MV-4-11 (cell line): ENCODE results near the gene KIF27.
"Not testable (repeated sequence)": the region's sequence is repeated elsewhere in the genome, so short reads cannot be mapped to it uniquely, and the experiment has no call there.

Experiments
- DNase-seq: peaks from one replicate; lab custom pipeline; 2025; lab: John Stamatoyannopoulos, UW

The KIF27 gene

DNA sequence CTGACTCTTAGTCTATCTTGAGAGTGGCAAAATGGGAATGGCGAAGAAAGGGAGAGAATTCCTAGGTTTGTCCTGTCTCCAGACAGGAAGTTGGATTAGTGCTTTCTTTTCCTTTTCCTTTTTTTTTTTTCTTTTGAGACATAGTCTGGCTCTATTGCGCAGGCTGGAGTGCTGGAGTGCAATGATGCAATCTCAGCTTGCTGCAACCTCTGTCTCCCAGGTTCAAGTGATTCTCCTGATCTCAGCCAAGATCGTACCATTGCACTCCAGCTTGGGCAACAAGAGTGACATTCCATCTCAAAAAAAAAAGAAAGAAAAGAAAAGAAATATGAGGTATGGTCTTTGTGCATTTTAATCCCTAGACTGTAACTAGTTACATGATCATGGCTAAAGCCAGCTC is 12.6 kb upstream of the KIF27 start:
- DNase-seq, result peak; percentile 52

DNA sequence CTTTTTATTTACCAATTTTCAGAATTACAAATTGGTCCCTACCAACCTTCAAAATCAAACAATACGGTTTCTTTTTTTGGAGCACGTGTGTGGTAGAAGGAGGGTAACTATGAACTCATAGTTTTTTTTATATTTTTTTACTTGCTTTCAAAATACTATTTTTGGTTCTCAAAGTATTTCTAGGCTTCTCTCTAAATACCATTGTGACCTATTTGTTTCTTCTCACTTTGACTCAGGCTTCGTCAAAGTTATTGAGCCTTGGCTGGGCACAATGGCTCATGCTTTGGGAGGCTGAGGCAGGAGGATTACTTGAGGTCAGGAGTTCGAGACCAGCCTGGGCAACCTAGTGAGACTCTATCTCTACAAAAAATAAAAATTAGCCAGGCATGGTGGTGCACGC is 11.6 kb upstream of the KIF27 start:
- no peak for DNase-seq

DNA sequence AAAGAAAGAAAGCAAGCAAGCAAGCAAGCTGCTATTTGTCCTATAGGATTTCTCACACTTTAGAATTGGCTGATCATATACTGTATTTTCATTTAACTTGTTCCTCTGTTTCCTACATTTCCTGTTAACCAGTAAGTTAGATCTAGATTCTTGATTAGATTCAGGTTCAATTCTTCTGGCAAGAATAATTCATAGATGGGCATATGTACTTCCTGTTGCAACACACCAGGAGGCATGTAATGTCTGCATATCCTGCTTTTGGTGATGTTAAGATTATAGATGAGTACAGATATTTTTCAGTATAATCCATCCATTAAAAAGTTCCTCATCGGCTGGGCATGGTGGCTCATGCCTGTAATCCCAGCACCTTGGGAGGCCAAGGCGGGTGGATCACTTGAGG is 10.8 kb upstream of the KIF27 start:
- DNase-seq, result peak; percentile 23

DNA sequence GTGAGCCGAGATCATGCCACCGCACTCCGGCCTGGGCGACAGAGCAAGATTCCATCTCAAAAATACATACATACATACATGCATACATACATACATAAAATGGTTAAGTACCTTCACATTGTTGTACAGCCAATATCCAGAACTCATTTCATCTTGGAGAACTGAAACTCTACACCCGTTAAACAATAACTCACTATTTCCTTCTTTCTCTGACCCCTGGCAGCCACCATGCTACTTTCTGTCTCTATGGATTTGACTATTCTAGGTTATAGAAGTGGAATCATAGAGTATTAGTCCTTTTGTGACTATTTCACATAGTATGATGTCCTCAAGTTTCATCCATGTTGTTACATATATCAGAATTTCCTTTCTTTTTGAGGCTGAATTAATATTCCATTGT is 9.6 kb upstream of the KIF27 start:
- DNase-seq, result peak; percentile 81

DNA sequence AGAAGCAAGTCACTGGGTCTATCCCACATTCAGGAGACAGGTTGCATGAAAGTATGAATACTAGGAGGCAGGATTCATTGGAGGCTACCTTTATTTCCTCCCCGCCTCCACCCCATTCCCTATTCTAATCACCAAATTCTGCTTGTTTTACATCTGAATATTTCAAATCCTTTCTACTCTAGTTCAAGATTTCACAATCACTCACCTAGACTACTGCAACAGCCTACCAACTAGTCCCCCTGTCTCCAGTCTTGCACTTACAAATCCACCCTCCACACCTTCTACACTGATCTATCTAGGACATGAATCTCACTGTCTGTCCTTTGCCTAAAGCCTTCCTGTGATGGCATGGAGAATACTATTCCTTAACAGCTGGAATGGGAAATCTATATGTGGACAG is 6.4 kb upstream of the KIF27 start:
- no peak for DNase-seq

DNA sequence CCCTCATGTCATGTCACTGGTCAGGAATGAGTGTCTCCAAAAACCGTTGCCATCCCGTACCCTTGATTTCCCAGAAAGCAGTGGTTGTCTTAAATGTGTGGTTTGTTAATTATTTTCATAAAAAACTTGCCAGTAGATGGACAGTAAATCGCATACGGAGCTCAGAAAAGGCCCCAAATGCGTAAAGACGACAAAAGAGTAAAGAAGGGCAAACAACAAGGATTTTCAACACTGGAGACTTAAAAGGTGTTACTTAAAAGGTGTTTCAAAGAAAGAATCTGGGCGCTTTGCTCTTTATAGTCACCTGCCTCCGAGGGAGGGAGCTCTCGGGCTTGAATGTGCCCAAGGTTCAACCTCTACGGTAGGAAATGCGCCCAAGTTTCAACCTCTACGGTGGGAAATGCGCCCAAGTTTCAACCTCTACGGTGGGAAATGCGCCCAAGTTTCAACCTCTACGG is 734 bp downstream of the KIF27 start:
- DNase-seq, result no peak

DNA sequence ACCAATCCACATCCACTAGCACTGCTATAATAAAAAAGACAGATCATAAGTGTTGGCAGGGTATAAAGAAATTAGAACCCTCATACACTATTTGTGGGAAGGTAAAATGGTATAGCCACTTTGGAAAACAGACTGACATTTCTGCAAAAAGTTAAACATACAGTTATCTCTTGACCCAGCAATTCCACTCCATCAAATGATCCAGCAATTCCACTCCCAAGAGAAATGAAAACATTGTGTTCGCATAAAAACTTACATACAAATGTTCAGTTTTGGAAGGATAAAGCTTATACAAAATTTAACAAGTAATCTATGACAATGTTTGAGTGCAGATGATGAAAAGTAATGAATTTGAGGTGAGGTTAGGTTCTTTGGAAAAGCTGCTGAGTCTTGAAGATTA is 2.1 kb downstream of the KIF27 start:
- DNase-seq, result no peak

DNA sequence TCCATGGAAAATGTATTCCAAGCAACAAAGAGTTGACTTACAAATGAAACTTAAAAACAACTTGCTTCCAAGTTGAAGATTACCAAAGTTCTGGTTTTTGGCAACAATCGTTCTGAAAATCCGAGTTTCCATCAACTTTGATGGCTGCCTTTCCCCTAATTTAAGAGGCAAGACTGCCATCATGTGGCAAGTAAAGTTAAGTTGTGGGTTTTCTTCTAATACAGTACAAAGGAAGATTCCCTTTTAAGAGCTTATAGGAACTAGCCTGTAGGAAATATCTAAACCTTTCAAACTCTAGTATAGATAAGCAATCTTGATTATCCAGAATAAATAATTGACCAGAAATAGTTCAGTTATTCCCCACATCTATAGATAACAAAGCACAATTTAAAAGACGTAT is 9.0 kb downstream of the KIF27 start:
- peak; percentile 37 for DNase-seq

DNA sequence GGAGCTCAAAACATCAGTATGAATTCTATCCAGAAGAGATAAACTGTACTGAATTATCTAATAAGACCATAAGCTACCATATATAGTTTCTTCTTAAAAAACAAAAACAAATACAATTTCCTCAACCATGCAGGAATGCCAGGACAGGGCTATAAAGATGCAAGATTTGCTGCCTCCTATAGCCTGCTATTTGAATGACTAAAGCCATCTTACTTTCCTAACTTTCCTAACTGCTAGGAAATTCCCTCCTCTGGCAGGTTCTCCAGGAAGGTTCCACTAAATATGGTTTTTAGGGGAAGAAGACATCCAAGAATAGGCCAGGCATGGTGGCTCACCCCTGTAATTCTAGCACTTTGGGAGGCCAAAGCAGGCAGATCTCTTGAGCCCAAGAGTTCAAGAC is 15.1 kb downstream of the KIF27 start:
- DNase-seq, result no peak

DNA sequence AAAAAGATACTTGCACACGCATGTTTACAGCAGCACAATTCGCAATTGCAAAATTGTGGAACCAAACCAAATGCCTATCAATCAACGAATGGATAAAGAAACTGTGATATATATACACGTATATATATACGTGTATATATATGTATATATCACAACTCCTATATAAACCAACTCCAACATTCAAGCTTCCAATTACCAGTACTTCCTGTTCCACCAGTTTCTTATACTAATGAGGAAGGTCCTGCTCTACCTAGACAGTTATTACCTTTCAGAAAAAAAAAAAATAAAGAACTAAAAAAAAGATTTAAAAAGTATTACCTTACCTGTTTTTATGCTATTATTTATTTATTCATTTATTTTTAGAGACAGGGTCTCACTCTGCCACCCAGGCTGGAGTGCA is 20.6 kb downstream of the KIF27 start:
- not testable (repeated sequence) for DNase-seq

DNA sequence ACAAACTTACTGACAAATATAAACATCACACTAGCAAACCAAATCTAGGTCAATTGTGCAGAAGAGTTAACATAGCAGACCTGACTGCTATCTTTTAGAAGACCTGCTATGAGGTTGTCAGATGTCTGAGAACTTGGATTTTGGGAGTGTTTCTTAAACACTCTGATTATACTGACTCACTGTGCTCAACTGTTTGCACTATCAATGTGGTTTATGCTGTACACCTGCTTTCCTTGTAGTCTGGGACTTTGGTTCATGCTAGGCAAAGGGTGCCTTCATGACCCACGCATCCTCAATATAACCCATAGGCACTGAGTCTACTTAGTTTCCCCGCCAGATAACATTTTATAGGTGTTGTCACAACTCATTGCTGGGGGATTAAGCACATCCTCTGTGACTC is 26.9 kb downstream of the KIF27 start:
- DNase-seq, result not testable (repeated sequence)

DNA sequence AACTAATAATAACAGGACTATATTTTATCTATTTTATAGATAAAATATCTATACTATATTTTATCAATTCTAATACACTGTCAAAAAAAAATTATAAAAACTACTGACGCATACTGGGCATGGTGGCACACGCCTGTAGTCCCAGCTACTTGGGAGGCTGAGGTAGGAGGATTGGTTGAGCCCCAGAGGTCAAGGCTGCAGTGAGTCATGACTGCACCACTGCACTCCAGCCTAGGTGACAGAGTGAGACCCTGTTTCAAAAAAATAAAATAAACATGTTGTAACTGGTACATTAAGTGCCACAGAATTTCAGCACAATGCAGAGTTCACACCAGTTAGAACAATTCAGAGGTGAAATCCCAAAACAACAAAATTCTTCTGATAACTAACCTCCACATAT is 34.7 kb downstream of the KIF27 start:
- DNase-seq, result not testable (repeated sequence)

DNA sequence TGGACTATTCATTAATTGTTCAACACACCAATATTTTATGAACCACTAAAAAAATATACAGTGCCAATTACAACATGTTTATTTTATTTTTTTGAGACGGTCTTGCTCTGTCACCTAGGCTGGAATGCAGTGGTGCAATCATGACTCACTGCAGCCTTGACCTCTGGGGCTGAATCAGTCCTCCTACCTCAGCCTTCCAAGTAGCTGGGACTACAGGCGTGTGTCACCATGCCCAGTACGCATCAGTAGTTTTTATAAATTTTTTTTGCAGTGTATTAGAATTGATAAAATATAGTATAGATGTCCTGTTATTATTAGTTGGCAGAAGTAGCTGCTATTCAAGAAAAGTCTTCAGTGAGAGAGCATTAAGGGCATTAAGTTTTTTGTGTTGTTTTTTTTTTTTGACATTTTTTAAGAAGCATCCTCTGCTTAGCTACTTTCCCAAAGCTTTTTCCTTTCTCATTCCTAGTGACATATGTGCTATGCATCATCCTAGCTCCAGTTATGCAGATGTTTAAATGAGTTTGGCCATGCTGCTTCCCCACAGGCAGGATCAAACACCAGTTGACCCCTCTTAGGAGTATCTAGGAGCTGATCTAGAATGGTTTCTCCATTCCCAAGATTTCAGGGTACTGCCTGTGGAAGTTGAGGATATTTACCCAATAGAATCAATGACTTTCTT is 35.5 kb downstream of the KIF27 start:
- not testable (repeated sequence) for DNase-seq

DNA sequence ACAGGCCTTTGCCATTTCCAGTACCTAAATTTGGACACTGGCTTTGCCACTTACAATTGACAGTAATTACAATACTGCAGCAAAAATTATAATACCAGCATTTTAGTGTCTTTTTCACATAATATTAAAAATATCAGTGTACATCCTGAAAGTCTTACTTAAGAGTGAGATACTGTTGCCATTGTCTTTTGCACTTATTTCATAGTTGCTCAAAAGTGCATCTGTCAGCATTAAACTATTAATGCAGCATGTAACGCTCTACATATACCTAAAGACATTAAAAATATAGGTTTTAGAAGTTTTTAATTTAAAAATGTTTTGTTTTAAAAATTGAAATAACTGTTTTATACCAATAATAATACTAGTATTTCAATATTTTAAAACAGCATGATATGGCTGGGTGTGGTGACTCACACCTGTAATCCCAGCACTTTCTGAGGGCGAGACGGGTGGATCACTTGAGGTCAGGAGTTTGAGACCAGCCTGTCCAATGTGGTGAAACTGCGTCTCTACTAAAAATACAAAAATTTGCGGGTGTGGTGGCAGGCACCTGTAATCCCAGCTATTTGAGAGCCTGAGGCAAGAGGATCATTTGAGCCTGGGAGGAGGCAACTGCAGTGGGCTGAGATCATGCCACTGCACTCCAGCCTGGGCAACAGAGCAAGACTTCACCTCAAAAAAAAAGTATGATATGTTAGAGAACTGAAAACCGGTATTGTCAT is 39.4 kb downstream of the KIF27 start:
- not testable (repeated sequence) for DNase-seq

DNA sequence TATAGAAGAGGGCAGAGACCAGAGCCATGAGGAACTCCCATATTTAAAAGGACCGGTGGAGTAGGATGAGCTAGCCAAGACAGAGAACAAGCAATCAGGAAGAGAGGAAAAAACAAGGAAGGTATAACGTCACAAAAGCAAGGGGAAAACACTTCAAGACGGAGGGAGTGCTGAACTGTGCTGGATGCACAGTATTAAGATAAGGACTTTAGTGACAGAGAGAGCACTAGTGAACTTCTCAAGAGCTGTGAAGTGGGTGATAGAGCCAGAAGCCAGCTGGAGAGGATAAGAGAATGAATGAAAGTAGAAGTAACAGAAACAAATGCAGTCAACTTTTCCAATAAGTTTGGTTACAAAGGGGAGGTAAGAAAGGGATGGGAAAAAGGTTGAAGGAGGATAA is 45.7 kb downstream of the KIF27 start:
- DNase-seq, result not testable (repeated sequence)

DNA sequence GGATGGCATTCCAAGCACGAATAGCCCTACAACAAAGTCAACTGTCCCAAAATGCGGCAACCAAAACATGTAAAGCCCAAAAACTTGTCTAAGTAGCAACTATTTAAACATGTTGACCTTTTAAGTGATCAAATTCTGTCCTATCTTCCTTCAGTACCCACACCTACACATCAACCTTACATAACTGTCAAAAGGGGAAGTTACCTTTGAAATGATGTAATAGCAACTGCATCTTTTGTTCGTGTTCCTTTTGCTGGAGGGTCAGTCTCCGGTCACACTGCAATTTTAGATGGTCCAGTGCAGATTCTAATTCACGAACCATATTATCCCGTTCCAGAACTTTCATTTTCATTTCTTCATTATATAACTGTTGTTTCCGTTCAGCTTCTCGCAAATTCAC is 71.3 kb downstream of the KIF27 start:
- DNase-seq, result not testable (repeated sequence)

DNA sequence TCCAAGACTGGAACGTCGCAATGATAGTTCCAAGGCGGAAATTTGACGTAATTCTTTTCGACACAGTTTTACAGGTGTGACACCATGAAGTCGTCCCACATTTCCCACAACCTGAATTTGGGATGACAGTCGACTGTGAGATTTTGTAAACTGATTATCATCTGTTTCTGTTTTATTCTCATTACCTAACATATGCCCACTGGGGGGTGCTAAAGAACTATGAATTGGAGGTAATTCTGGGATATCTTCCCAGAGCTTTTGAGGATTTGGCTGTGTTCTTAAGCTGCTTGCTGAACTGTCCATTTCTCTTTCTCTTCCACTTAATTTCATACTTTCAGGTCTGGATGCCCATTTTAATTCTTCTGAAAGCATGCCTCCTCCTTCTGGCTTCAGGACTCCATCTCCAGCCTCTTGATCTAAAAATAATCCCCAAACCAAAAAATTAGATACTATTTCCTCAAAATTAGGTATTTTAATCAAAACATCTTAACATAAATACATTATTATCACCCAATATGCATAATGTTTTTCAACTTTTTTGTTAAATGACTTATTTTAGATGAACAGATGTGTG is 84.1 kb downstream of the KIF27 start:
- not testable (repeated sequence) for DNase-seq

DNA sequence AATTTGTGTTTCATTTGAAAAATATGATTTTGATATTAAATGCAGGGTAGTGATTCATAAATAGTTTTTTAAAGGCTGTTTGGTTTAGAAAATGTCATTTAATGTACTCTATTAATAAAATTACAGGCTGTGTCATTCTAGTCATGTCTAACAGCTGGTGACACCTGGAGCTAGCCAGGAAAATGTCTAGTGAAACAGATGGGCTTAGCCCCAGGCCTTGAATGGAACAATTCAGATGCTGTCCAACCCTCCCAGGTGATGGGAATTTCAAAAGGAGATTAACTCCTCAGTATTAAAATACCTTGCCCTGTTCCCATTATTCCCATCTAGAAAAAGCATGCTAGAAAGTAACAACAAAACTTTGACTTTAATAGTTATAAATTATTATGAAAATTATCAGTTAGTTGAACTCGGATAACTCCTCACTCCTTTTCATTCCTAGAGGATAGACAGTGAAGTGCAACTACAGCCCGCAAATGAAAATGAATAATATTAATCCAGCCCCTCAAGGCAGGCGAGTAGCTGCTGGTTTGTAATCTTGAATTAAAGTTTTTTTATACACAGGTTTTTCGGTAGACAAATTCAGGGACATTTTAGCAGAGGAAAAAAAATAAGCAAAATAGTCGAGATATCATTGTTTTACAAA is 90.7 kb downstream of the KIF27 start:
- DNase-seq, result not testable (repeated sequence)

DNA sequence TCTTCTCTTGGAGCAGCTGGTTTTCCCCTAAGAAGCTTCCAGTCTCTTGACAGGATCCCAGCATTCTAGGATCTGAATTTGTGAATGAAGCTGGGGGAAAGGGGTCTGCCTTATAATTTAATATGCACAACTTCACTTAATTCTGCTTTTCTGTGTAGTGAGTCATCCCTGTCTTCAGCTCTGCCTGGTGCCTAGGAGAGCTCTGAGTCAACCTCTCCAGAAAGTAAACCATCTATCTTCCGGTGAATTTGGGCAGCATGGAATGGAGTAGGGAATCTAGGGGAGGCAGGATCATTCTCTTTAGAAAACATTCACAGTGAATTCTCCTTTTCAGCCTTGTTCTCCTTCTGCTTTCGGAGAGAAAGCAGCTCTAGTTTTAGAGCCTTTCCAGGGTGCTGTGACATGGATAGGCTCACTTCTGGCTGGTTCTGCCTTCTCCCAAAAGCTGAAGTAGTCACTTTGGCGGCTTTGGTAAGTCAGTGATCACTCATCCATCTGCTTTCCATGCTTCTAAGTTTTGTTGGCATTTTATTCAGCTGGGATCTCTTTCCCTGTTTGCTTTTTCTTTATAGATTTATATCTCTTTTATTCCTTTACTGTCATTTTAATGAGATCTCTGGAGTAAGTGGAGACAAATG is 96.1 kb downstream of the KIF27 start:
- DNase-seq, result not testable (repeated sequence)

DNA sequence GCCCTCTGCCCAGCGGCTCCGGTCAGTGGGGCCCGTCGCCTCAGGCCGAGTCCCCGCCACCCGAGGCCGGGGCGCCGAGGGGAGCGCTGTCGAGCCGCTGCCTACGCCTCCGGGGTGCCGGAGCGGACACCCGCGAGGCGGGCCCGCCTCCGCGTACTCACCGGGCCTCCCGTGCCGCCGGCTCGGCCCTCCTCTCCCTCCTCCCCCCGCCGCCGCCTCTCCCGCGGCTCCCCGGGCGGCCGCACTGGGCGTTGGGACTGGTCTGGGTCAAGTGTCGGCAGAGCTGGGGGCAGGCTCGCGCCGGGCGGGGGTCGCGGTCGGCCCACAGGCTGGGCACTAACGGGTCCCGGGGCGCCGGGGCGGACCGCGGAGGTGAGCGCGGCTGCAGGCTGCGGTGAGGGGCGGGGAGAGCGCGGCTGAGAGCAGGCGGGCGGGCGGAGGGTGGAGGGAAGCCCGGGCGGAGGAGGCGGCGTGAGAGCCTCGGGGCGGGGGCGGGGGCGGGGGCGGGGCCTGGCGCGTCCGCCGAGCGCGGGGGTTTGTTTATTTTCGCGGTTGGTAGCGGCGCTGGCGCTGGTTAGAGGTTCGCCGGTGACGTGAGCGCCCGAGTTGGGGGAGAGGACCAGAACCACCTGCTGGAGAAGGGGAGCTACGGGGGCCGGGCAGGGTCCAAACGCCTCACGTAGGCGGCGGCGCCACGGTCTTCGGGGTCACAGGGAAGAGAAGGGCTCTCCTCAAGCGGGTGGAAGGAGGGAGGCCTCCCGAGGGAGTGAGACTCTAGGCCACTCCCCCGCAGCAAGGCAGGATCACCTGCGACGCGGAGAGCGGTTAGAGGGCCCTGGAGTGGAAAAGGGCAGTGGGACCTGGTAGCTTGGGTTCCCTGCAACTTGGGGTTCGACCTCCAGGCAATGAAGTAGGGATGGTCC is 103.6 kb downstream of the KIF27 start, which contains the start of gene GKAP1:
TSS of gene GKAP1 (minus strand) at position 414 of the 923 bp plus-strand sequence. CDS start 11,252 bp downstream, outside the sequence.
- not testable (repeated sequence) for DNase-seq

DNA sequence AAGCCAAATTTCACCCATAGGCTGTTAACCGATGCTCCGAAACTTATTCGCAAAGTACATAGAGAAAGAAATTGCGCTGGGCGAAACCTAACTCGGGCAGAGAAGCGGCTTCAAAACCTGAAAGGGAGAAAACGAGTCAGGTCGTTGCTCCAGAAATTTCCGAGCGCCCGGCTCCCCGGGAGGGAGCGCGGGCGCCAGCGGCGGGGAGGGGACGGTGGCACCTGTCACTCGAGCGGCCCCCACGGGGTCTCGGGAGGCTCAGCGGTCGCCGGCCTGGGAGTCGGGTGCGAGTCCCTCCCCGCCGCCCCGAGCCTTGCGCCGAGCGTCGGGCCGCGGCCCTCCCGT is 104.2 kb downstream of the KIF27 start:
- DNase-seq, result not testable (repeated sequence)
